Uterus (tissue), 4 donors: ENCODE data around the gene GPR146. TPM values are rescaled to one million over a fixed set of nuclear protein-coding genes. Genes with fewer than 3 reads are reported as not detected.

ENCODE experiments used
- DNase-seq, 2 donors: peaks; one replicate each; pipeline ENCODE4 v3.0.0-alpha.2; 2019 to 2020
- H3K27ac ChIP-seq, 2 donors: fragments of 200-600 bp; sonication (generic); 1 replicate in 1 of 2; 2 replicates in 1 of 2; pipeline ENCODE4 v1.5.1; 2016 to 2018
- H3K27me3 ChIP-seq, 2 donors: fragments of 200-600 bp; sonication (generic); one replicate each; pipeline ENCODE4 v1.5.1; 2018 to 2019; ENCODE audit warnings: control low read depth in 1 of 2
- H3K36me3 ChIP-seq, 2 donors: fragments of 200-600 bp; sonication (generic); one replicate each; pipeline ENCODE4 v1.5.1; 2019; ENCODE audit warnings: control low read depth in 1 of 2
- H3K4me1 ChIP-seq, 2 donors: fragments of 200-600 bp; sonication (generic); one replicate each; pipeline ENCODE4 v1.5.1; 2018 to 2019; ENCODE audit warnings: control low read depth in 1 of 2
- H3K4me3 ChIP-seq, 2 donors: fragments of 200-600 bp; sonication (generic); 1 replicate in 1 of 2; 2 replicates in 1 of 2; pipeline ENCODE4 v1.5.1; 2018 to 2019; ENCODE audit warnings: mild to moderate bottlenecking in 1 of 2
- H3K9me3 ChIP-seq, 2 donors: fragments of 200-600 bp; sonication (generic); one replicate each; pipeline ENCODE4 v1.5.1; 2019; ENCODE audit warnings: control low read depth in 1 of 2
- POLR2A ChIP-seq, 2 donors: fragments of 450-650 bp; IDR thresholded peaks; one replicate each; pipeline ENCODE4 v1.6.1; 2016; ENCODE audit warnings: antibody characterized with exemption in 2 of 2, mild to moderate bottlenecking in 1 of 2, moderate library complexity in 1 of 2
- intact Hi-C: fragments of 100-400 bp; cut with DNase I; formaldehyde crosslinking; loops from one replicate; pipeline ENCODE4 v1.15.1; 2023; ENCODE audit warnings: low total_unique reads
- total RNA-seq, 4 donors: library from RNA; depleted of rRNA in 3 of 4; stranded (reverse); fragments of >200 nt in 3 of 4; gene quantifications; one replicate each; pipeline versions ENCODE4 v1.1.0 to v1.2.4, GENCODE V29; 2014 to 2023
- TF ChIP-seq, protein P1 (sequence below), 4 experiments: fragments of 200-600 bp in 2 of 4; fragments of 450-650 bp in 2 of 4; sonication (generic) in 2 of 4; IDR thresholded peaks; one replicate each; pipeline ENCODE4 v1.5.1; 2016 to 2019; ENCODE audit warnings: antibody characterized with exemption in 4 of 4, mild to moderate bottlenecking in 2 of 4, moderate library complexity in 1 of 4
- donor health status: DM: yes; HTN: yes; CAD: no.

Gene GPR146
- total RNA-seq, 4 donors from 2014 or later = 10.0 to 110 (median 32.9) TPM

DNA sequence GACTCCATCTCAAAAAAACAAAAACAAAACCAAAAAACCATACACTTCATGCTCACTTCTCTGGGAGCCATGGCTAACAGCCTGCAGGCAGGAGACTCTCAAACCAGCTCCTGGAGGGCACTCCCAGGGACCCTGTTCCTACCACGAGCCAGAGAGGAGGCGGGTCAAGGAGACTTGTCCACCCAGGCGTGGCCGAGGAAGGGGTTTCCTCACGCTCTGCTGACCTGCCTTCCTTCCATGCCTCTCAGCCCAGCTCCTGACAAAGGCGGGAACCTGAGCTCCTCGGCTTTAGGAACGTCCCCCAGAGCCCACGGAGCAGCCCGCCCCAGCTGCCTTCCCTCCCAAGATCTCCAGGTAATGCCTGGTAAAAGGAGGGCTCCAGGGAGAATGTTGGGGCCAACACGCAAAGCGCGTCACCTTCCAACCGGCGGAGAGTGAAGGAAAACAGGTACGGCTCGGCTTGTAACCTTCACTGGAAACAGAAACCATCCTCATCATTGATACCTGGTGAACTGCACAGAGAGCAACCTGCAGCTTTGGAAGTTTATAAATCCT is 9.5 kb downstream of the GPR146 start:
- H3K4me1 ChIP-seq = peaks cover 0 to 25% of the 10 kb centered on the region in 2 donors
- DNase-seq = no peak
- peak overlapping the region; percentile 50 to 61 for H3K27ac ChIP-seq
- no peak for TF ChIP-seq POLR2A (IDR thresholded peaks at IDR 0.05)
- TF ChIP-seq, protein P1, sequence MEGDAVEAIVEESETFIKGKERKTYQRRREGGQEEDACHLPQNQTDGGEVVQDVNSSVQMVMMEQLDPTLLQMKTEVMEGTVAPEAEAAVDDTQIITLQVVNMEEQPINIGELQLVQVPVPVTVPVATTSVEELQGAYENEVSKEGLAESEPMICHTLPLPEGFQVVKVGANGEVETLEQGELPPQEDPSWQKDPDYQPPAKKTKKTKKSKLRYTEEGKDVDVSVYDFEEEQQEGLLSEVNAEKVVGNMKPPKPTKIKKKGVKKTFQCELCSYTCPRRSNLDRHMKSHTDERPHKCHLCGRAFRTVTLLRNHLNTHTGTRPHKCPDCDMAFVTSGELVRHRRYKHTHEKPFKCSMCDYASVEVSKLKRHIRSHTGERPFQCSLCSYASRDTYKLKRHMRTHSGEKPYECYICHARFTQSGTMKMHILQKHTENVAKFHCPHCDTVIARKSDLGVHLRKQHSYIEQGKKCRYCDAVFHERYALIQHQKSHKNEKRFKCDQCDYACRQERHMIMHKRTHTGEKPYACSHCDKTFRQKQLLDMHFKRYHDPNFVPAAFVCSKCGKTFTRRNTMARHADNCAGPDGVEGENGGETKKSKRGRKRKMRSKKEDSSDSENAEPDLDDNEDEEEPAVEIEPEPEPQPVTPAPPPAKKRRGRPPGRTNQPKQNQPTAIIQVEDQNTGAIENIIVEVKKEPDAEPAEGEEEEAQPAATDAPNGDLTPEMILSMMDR (IDR thresholded peaks at IDR 0.05) = no peak
- no peaks in the 10 kb centered on the region for H3K27me3 ChIP-seq
- no peaks in the 10 kb centered on the region for H3K36me3 ChIP-seq
- intact Hi-C loops = no loop called here
- H3K9me3 ChIP-seq = no peaks in the 10 kb centered on the region
- no peak overlapping the region for H3K4me3 ChIP-seq

DNA sequence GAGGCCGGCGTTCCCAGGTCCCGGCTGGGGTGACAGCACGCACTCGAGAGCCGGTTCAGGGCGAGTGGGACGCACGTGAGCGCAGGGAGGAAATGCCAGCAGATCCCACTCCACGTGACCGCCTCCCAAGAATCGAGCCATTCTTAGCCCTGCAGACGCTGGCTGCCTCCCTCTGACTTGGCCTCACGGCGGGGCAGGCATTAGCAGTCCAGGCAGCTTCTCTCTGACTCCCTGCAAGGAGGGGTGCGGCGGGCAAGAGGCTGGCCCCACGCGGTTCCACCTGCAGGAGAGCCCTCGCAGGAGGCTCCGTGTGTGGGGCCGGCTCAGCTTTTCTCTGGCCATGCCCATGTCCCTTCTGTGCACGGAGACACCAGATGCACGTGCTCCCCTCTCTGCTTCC is 10.1 kb downstream of the GPR146 start:
- Histone ChIP-seq H3K27ac (peak overlapping the region; percentile 50 to 61), H3K4me1 (peaks cover 0 to 25% of the 10 kb centered on the region in 2 donors), H3K27me3 (no peaks in the 10 kb centered on the region), H3K4me3 (peak overlapping the region in 1 of 2 donors; percentile 25), H3K36me3 (no peaks in the 10 kb centered on the region), H3K9me3 (no peaks in the 10 kb centered on the region)
- TF ChIP-seq POLR2A (IDR thresholded peaks at IDR 0.05) = no peak
- TF ChIP-seq, protein P1 (IDR thresholded peaks at IDR 0.05) = no peak
- DNase-seq = peak in 1 of 2 donors; percentile 52
- intact Hi-C loops = no loop called here

DNA sequence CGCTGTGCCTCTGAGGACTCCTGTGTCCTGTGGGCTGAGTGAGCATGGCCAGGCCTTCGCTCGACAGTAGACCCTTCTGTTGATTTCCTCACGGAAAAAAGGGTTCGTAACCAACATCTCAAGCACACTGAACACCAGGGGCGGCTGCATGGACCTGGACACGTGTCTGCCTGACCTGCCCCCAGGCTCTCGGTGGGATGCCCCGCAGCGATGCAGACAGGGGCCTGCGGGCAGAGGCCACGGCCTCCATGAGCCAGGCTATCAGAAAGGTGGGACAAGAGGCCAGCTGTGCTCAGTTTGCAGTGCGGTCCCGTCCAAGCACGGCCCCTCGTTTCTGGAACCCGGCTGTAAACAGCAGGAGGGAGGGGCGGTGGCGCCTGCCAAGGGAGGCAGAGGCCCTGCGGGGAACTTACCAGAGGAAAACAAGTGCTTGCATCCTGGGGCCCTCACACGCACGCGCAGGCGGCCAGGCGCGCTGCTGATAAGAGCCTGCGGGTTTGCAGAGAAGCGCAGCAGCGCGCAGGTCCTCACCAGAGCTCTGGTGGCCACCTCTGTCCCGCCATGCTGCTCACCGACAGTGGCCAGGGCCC is 10.6 kb downstream of the GPR146 start:
- Histone ChIP-seq H3K4me1 (peaks cover 0 to 25% of the 10 kb centered on the region in 2 donors), H3K27me3 (no peaks in the 10 kb centered on the region), H3K27ac (peak overlapping the region; percentile 50 to 61), H3K4me3 (peak overlapping the region; percentile 1 to 25), H3K9me3 (no peaks in the 10 kb centered on the region), H3K36me3 (no peaks in the 10 kb centered on the region)
- TF ChIP-seq, protein P1 (IDR thresholded peaks at IDR 0.05) = peak in 1 of 4 experiments; percentile 5
- peak in 1 of 2 donors; percentile 21 for TF ChIP-seq POLR2A (IDR thresholded peaks at IDR 0.05)
- intact Hi-C loops = no loop called here
- peak; percentile 74 to 84 for DNase-seq

DNA sequence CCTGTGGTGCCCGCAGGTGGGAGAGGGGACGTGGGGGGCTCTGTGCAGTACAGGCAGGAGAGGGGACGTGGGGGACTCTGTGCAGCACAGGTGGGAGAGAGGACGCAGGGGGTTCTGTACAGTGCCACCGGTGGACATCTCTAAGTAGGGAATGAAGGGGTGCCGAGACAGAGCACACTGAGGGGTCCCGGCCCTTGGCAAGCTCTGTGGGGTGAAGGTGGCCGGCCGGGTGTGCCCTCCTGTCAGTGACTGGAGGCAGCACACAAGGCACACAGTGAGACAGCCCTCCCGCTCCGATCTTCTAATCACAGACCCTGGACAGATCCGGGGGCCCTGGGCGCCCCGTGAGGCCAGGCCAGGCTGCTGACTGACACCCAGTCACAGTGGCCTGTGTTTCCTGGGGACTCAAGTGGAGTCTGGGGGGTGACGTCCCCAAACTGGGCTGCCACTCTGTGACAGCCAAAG is 11.2 kb downstream of the GPR146 start:
- Histone ChIP-seq H3K9me3 (no peaks in the 10 kb centered on the region), H3K36me3 (no peaks in the 10 kb centered on the region), H3K27ac (peak overlapping the region; percentile 50 to 61), H3K4me3 (peak overlapping the region; percentile 1 to 25), H3K4me1 (peaks cover 0 to 25% of the 10 kb centered on the region in 2 donors), H3K27me3 (no peaks in the 10 kb centered on the region)
- intact Hi-C loops = no loop called here
- no peak for DNase-seq
- no peak for TF ChIP-seq POLR2A (IDR thresholded peaks at IDR 0.05)
- TF ChIP-seq, protein P1 (IDR thresholded peaks at IDR 0.05) = no peak
